Activated effector memory CD4-positive, alpha-beta T cell treated with Interleukin-2 at 50 U/mL for 16 hours (primary cell): Measurements from ENCODE around the gene OR51A7.
"Not testable (repeated sequence)": the region's sequence is repeated elsewhere in the genome, so short reads cannot be mapped to it uniquely, and the experiment has no call there.

Experiments used
- DNase-seq: peaks from one replicate; pipeline ENCODE4 v3.0.0-alpha.2; 2020

OR51A7 gene, protein sequence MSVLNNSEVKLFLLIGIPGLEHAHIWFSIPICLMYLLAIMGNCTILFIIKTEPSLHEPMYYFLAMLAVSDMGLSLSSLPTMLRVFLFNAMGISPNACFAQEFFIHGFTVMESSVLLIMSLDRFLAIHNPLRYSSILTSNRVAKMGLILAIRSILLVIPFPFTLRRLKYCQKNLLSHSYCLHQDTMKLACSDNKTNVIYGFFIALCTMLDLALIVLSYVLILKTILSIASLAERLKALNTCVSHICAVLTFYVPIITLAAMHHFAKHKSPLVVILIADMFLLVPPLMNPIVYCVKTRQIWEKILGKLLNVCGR

DNA sequence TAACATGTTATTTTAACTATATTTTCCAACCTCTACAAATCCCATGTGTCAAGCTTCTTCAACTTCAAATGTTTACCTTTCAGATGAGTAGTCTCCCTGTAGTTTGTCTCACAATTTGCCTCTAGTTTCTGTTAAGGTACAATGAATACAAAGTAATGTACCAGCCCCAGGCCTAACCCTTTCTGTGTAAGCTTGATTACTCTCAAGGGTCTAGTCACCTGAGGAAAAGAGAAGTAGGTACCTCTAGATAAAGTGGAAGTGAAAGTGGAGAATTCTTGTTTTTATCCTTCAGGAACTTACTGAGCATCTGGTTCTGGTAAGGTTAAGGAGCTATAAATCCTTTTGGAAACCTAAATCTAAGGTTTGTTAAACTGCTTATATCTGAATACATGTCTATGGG is at the start of gene OR51A7:
TSS of gene OR51A7 (plus strand) at position 300 of the 400 bp plus-strand sequence. CDS start 3,587 bp downstream, outside the sequence.
- no peak for DNase-seq

DNA sequence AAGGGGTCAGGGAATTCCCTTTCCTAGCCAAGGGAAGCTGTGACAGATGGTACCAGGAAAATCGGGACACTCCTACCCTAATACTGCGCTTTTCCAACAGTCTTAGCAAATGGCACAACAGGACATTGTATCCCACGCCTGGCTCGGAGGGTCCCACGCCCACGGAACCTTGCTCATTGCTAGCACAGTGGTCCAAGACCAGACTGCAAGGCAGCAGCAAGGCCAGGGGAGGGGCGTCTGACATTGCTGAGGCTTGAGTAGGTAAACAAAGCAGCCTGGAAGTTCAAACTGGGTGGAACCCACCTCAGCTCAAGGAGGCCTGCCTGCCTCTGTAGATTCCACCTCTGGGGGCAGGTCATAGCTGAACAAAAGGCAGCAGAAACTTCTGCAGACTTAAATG is 49.3 kb upstream of the OR51A7 start:
- not testable (repeated sequence) for DNase-seq

GRCh38 chr11:4862447-4863236 is 40.9 kb upstream of the OR51A7 start:
- no peak for DNase-seq

DNA sequence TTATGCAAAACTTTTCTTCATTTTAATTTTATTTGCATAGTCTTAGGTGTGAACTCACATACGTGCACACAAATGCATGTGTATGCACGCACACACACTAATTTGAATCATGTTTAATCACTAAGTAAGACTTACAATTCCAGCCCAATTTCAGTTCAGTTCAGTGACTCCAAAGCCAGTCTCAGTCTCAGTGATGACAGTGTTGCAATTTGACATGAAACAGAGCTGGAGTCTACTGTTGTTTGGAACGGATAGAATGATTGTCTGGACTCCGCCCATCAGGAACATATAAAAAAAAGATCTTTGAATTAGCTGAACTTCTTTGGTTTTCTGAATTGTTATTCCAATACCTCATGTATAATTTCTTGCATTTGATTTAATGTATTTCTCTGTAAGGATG is 39.7 kb upstream of the OR51A7 start:
- no peak for DNase-seq

- DNase-seq = no peak
Measured at GRCh38 chr11:4865855-4866254, 37.7 kb upstream of the OR51A7 start.

- no peak for DNase-seq
Measured at GRCh38 chr11:4881188-4881587, 22.4 kb upstream of the OR51A7 start.

- DNase-seq = no peak
Measured at GRCh38 chr11:4881860-4882500, 21.6 kb upstream of the OR51A7 start, which contains the start of gene OR51T1. TSS of gene OR51T1 (plus strand) at chr11:4881900. CDS start at chr11:4881900, 0 bp downstream.

DNA sequence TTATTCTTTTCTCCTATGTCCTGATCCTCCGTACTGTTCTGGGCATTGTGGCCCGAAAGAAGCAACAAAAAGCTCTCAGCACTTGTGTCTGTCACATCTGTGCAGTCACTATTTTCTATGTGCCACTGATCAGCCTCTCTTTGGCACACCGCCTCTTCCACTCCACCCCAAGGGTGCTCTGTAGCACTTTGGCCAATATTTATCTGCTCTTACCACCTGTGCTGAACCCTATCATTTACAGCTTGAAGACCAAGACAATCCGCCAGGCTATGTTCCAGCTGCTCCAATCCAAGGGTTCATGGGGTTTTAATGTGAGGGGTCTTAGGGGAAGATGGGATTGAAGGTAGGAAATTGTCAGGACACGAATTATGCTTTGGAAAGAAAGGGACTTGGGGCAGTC is 21.0 kb upstream of the OR51A7 start:
- DNase-seq = no peak

DNA sequence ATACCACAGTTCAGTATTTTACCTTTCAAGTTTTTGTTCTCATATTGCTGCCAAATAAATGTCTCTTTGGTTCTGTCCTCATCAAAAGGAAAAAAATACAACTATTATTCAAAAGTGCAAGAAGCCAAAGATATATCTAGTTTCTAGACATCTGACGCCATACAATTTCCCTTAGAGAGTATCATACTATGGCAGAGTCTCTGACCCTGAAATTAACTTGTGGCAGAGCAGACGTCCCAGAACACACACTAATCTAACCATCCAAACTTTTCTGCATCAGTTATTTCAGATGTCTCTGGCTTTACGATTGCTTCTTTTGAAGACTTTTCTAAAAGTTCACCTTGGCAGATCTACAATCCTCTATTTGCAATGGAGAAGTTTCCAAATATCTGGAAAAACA is 19.2 kb upstream of the OR51A7 start:
- DNase-seq = no peak

DNA sequence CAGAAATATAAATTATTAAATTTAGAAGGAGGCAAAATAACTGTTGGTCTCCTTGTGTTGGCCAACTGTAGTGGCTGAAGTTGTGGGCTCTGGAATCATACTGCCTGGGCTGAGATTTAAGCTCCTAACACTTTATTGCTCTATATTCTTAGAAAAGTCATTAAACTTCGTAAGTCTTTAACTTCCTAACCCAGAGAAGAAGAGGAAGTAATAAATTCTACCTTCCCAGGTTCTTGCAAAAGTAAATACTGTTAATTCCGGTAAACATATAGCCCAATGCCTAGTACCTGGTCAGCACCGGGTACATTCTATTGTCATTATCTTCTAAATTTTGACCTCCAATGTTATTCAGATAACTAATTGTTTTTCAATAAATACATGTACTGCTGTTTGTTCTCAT is 17.4 kb upstream of the OR51A7 start:
- no peak for DNase-seq

- DNase-seq = no peak
Measured at GRCh38 chr11:4887591-4887990, 16.0 kb upstream of the OR51A7 start.

GRCh38 chr11:4890279-4890678 is 13.3 kb upstream of the OR51A7 start:
- DNase-seq = no peak

DNA sequence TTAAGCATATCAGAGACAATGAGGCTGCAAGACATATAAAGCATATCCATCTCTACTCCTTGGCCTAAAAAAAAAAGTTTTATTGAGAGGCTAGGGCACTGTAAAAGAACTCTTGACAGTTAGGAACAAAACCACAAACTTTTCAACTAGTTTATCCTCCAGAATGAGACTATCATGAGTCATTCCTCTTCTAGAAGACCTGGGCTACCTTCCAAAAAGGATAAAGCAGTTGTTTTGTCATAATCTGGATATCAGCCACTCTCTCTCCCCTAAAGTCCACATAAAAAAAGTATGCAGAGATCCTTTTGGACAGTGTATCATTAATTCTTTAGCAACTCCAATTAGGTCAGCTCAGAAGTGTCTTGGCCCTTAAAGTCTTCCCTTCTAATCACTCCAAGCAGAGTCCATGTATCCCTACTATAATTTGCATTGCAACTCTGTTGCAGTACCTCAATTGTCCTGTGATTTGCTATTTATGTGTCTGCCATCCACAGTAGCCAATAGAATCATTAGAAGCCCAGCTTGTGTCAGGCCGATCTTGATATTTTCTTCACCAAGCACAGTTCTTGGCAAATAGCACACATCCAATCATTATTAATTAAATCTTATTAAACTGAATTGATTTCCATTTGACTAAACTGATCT is 11.5 kb upstream of the OR51A7 start:
- DNase-seq = no peak

GRCh38 chr11:4916581-4916980 is 13.0 kb downstream of the OR51A7 start:
- no peak for DNase-seq

- no peak for DNase-seq
Measured at GRCh38 chr11:4919250-4919649, 15.7 kb downstream of the OR51A7 start, which contains the start of gene OR51G2. TSS of gene OR51G2 (minus strand) at chr11:4919350. CDS start at chr11:4915663, 3,687 bp downstream.

GRCh38 chr11:4921796-4922195 is 18.2 kb downstream of the OR51A7 start:
- no peak for DNase-seq

GRCh38 chr11:4922304-4922703 is 18.7 kb downstream of the OR51A7 start:
- DNase-seq = no peak

GRCh38 chr11:4924239-4924638 is 20.7 kb downstream of the OR51A7 start, which contains the start of gene OR51G1:
TSS of gene OR51G1 (minus strand) at chr11:4924339. CDS start at chr11:4924339, 0 bp downstream.
- no peak for DNase-seq

DNA sequence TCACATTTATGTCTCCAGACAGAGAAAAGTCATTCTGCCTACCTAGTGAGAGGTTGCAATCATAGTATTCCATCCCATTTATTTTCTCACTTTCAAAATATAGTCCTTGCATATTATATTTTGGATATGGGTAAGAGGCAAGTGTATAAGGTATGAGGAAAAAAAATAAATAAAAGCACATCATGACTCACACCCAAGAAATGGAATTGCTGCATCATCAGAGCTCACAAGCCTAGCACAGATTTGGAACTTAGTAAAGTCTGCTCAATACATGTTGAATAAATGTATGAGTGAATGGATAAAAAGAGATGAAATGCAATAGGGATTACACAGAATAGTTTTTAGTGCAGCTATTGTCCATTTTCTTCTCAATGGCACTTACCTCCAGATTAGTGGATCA is 23.0 kb downstream of the OR51A7 start:
- DNase-seq = no peak

GRCh38 chr11:4932751-4933150 is 29.2 kb downstream of the OR51A7 start:
- DNase-seq = no peak

DNA sequence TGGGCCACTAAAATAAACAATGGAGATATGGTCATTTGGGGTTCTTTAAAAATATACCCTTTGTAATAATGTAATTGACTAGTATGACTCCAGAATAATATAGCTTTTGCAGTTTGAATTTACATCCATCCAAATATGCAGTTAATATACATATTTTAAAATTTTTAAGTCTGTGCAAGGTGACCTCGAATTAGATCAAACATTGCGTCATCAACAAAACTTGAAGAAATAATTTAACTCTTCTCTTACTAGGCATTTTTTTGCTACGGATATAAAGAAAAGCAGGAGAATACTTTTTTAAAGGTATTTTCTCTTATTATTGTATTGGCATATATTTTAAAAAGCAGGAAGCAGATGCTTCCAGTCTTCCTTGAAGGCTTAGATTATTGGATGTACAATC is 33.2 kb downstream of the OR51A7 start:
- DNase-seq = no peak

DNA sequence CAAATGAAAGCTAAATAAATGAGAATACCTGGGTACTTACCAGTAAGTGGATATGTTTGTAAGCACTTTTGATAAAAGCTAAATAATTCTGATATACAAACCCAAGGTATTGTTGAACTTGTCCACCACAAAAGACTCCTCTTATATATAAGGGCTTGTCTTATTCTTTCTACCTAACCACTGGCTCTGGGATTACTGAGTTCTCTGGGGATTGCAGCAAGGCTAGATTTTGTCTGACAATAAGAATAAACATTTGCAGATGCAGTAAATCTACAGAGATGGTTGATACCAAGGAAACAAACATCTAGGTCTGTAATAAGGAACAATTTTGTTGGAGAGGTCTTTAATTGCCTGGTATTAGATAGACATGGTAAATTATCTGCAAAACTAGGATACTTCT is 43.9 kb downstream of the OR51A7 start, which contains the start of gene OR51A4:
TSS of gene OR51A4 (minus strand) at position 101 of the 400 bp plus-strand sequence. CDS start 505 bp downstream, outside the sequence.
- no peak for DNase-seq

DNA sequence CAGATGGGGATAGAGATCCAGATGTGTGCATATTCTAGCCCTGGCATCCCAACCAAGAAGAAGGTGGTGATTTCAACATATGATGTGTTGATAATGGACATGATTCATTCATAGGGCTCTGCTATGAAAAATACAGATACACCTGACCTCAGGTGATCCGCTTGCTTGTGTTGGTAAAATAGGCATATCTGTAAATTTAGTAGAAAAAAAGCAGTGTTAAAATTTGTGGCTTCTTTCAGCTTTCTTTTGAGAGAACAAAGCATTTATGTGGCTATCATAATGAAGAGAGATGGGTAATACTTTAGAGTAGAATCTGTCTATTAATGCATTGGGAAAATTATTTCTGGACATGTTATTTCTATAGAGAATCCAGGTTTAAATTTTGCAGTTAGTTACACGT is 52.0 kb downstream of the OR51A7 start, which contains the start of gene OR51A2:
TSS of gene OR51A2 (minus strand) at position 101 of the 400 bp plus-strand sequence. CDS start at position 101, 0 bp downstream.
- not testable (repeated sequence) for DNase-seq
